ENCODE measurements around the gene CHN2.

CHN2 gene

GRCh38 chr7:29315122-29315891 lies 120.7 kb downstream of the CHN2 start:
- DNase-seq = no peak

- no peak for DNase-seq
Measured at GRCh38 chr7:29315892-29316270, 121.3 kb downstream of the CHN2 start.

- no peak for DNase-seq
Measured at GRCh38 chr7:29316926-29317325, 122.4 kb downstream of the CHN2 start.

DNA sequence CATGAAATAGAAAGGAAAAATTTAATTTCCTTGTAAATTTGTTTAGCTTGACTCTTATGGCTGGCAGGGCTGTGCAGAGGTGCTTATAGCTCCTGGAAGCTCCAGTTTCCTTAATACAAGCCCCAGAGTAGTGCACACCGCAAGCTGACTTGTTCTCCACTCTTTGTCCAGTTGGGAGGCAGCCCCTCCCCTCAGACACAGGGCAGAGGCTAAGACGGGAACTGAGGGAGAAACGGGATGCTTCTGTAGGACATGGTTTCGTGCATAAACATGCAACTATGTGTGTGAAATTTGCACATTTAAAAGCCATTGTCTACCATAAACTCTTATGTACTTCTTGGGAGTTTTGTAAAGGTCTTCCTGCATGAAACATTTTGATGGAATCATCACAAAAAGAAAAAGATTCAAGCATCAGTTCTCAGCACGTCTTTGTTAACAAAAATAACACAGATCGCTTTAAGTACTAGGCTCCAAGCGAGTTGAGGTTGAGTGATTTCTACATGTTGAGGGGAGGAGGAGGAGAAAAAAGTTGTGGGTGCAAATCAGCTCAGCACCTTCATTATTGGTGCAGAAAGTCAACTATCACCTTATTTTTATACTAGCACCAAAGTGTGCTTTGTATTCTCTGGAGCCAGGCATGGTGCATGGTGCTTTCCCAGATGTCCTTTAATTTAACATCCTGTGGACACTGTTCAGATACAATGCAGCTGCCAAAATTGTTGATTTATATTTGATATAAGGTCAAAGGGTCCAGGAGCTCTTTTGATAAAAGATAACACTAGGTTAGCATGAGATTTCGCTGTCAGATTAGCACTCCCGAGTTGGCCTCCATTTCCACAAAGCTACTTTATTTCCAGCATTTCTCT lies 124.5 kb downstream of the CHN2 start:
- DNase-seq = no peak

GRCh38 chr7:29319719-29320521 lies 125.3 kb downstream of the CHN2 start:
- DNase-seq = no peak

DNA sequence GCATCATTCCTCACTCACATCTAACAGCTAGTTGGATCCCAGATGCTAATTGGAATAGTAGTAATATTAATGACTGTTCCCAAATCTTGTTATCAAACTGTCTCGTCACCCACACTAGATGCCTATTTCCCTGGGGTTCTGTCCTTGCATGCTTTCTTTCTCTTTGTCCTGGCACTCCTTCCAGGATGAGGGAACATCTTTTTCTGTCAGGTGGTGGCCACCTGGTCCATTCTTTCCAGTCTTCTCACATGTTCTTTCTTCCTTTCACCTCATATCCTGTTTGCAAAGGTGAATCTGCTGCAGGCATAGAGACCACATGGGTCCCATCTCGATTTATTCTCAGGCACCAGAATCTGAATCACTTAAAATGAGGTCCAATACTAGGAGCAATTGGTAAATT lies 126.0 kb downstream of the CHN2 start:
- no peak for DNase-seq

DNA sequence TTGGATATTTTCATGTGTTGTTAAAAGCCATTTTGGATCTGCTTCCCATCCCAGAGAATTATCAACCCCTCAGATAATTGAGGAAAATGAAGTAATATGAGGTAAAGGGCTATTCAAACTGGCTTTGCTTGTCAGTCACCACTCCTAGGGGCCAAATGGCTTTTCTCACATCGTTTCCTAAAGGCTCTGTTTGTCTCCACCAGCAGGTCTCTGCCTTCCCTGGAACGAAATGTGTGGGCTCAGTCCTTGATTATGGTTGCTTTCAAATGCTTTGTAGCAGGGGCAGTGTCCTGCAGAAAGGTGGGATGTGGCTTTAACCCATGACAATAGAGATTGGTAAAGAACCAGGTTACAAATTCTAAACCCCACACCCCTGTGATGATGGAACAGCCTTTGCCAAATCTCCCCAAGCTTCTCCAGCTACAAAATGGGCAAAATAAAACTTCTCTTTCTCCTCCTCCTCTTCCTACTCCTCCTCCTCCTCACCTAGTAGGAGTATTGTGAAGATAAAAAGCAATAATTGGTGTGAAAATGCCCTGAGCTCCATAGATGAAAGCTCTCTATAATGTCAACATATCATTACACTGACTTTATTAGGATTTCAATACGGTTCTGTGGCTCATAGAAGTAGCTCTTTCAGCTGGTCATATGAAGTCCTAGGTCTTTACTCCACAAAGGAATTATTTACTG lies 127.6 kb downstream of the CHN2 start:
- DNase-seq = no peak

GRCh38 chr7:29325476-29325875 lies 130.9 kb downstream of the CHN2 start:
- no peak for DNase-seq

DNA sequence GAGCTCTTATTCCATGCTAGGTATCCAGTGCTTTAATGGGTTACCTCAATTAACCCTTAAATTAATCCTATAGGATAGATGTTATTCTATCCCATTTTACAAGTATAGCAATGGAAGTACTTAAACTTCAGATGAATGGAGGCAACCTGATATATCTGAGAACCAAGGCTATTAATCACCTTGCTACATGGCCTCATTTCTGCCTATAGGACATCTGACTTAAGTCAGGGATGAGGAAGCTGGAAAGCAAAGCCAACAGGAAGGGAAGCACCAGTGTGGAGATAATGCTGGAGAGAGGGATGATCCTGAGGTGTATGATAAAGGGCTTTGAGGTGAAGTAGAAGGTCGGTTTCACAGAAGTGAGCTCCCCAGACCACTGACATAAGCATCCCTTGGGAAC lies 132.3 kb downstream of the CHN2 start:
- DNase-seq = no peak

DNA sequence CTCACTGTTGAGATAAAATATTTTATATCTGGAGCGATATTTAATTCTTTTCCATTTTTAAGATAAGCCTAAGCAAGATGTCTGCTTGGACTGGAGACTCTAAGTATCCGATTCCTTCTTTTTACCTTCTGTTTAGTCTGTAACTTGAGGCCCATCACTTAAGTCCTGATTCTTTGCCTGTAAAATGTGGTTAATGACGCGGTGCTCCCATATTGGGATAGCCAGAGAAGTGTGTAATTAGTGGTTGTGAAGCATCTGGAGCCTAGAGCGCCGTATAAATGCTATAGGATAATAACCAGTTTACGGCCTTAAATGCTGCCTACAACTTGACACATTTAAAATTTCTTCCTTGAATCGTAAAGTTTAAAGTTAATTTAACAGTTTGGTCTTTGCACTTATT lies 132.9 kb downstream of the CHN2 start:
- no peak for DNase-seq

DNA sequence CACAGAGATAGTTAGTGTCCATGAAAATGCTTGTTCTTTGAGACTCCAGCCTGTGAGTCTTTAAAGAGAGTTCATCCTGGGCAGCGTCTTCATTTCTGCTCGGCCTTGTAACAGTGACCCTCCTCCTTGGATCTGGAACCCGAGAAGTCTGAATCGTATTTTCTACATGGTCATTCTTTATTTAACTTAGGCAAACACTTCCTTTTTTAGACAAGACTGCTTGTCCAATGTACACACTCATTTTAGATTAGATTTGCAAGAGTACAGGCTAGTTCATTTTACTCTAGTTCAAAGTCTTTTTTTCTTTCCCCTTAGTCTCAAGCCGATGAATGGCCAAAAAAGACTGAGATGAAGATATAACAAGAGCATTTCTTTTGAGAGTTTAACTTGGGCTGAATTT lies 133.5 kb downstream of the CHN2 start:
- no peak for DNase-seq

DNA sequence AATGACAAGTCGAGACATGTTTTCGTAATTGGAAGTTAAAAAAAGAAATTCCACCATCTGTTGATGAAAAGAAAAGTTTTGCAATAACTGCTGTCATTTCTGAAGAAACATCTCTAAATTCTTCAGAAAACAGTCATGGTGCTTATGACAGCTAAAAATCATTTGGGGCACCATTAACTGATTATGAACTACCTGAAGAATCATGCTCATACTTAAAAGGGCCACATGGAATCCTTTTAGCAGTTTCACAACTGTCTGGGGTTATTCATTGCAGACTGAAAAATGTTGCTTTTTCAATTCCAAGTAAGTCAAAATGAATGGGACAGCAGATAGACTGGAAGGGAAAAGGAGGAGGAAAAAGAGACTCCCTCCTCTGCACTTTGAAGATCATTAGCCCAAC lies 134.2 kb downstream of the CHN2 start:
- DNase-seq = no peak

- no peak for DNase-seq
Measured at GRCh38 chr7:29329686-29330085, 135.1 kb downstream of the CHN2 start.

GRCh38 chr7:29330136-29330535 lies 135.6 kb downstream of the CHN2 start:
- DNase-seq = no peak

DNA sequence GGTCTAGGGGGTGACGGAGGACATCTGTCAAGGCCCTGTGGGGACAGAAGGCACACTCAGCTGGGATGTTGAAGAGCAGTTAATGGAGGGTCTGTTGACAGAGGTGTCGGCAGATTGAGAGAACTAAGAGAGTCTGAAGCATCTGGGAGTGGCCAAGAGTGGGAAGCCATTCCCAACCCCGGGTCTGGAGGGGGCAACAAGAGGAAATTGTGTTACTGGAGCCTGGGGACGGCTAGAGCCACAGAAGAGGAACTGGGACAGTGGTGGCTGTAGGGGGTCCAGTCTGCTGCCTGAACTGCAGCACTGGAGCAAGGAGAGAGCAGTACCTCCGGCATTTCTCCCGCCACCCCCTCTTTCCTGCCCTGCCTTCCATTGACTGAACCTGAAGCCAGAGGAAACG lies 136.6 kb downstream of the CHN2 start:
- no peak for DNase-seq

GRCh38 chr7:29332042-29332811 lies 137.7 kb downstream of the CHN2 start:
- no peak for DNase-seq

GRCh38 chr7:29332875-29333855 lies 138.6 kb downstream of the CHN2 start:
- no peak for DNase-seq

GRCh38 chr7:29335188-29336083 lies 140.9 kb downstream of the CHN2 start:
- no peak for DNase-seq

- DNase-seq = no peak
Measured at GRCh38 chr7:29337546-29338116, 143.1 kb downstream of the CHN2 start.
